Measurements from ENCODE around the gene TRIM67.
"Not testable (repeated sequence)": the region's sequence is repeated elsewhere in the genome, so short reads cannot be mapped to it uniquely, and the experiment has no call there.

TRIM67 gene

GRCh38 chr1:231157311-231157710 lies 4.5 kb upstream of the TRIM67 start:
- Histone ChIP-seq H3K27ac (ENCODE audit: insufficient read depth, low read length, poor library complexity, severe bottlenecking) (no peak overlapping the region), H3K36me3 (ENCODE audit: control insufficient read depth, insufficient read depth, low read length) (no peaks in the 10 kb centered on the region), H3K4me3 (ENCODE audit: insufficient read depth, low read depth, low read length, poor library complexity, severe bottlenecking) (no peak overlapping the region), H3K9me3 (ENCODE audit: control insufficient read depth, low read length) (no peaks in the 10 kb centered on the region), H3K4me1 (ENCODE audit: control insufficient read depth, insufficient read depth, low read length, poor library complexity, severe bottlenecking) (peaks cover 7% of the 10 kb centered on the region), H3K27me3 (replicated peaks; ENCODE audit: control insufficient read depth, insufficient read depth, low read length, poor library complexity, severe bottlenecking) (peaks cover 14% of the 10 kb centered on the region)
- DNase-seq, result no peak

GRCh38 chr1:231158141-231158540 lies 3.7 kb upstream of the TRIM67 start:
- H3K9me3 ChIP-seq (ENCODE audit: control insufficient read depth, low read length); H3K27ac ChIP-seq (ENCODE audit: insufficient read depth, low read length, poor library complexity, severe bottlenecking); DNase-seq; H3K36me3 ChIP-seq (ENCODE audit: control insufficient read depth, insufficient read depth, low read length); H3K4me3 ChIP-seq (ENCODE audit: insufficient read depth, low read depth, low read length, poor library complexity, severe bottlenecking): not testable (repeated sequence)
- Histone ChIP-seq H3K27me3 (replicated peaks; ENCODE audit: control insufficient read depth, insufficient read depth, low read length, poor library complexity, severe bottlenecking) (peaks cover 23% of the 10 kb centered on the region), H3K4me1 (ENCODE audit: control insufficient read depth, insufficient read depth, low read length, poor library complexity, severe bottlenecking) (peaks cover 14% of the 10 kb centered on the region)

GRCh38 chr1:231159202-231159962 lies 2.5 kb upstream of the TRIM67 start:
- no peak overlapping the region for H3K4me3 ChIP-seq (ENCODE audit: insufficient read depth, low read depth, low read length, poor library complexity, severe bottlenecking)
- no peaks in the 10 kb centered on the region for H3K36me3 ChIP-seq (ENCODE audit: control insufficient read depth, insufficient read depth, low read length)
- no peak for DNase-seq
- H3K27ac ChIP-seq (ENCODE audit: insufficient read depth, low read length, poor library complexity, severe bottlenecking), result no peak overlapping the region
- H3K9me3 ChIP-seq (ENCODE audit: control insufficient read depth, low read length), result no peaks in the 10 kb centered on the region
- H3K4me1 ChIP-seq (ENCODE audit: control insufficient read depth, insufficient read depth, low read length, poor library complexity, severe bottlenecking), result peaks cover 14% of the 10 kb centered on the region
- H3K27me3 ChIP-seq (replicated peaks; ENCODE audit: control insufficient read depth, insufficient read depth, low read length, poor library complexity, severe bottlenecking), result peaks cover 30% of the 10 kb centered on the region

GRCh38 chr1:231159963-231160761 lies 1.7 kb upstream of the TRIM67 start:
- Histone ChIP-seq H3K27ac (ENCODE audit: insufficient read depth, low read length, poor library complexity, severe bottlenecking) (no peak overlapping the region), H3K36me3 (ENCODE audit: control insufficient read depth, insufficient read depth, low read length) (no peaks in the 10 kb centered on the region), H3K4me3 (ENCODE audit: insufficient read depth, low read depth, low read length, poor library complexity, severe bottlenecking) (no peak overlapping the region), H3K27me3 (replicated peaks; ENCODE audit: control insufficient read depth, insufficient read depth, low read length, poor library complexity, severe bottlenecking) (peaks cover 34% of the 10 kb centered on the region), H3K9me3 (ENCODE audit: control insufficient read depth, low read length) (no peaks in the 10 kb centered on the region), H3K4me1 (ENCODE audit: control insufficient read depth, insufficient read depth, low read length, poor library complexity, severe bottlenecking) (peaks cover 14% of the 10 kb centered on the region)
- no peak for DNase-seq

- no peak for DNase-seq
- Histone ChIP-seq H3K27ac (ENCODE audit: insufficient read depth, low read length, poor library complexity, severe bottlenecking) (no peak overlapping the region), H3K36me3 (ENCODE audit: control insufficient read depth, insufficient read depth, low read length) (no peaks in the 10 kb centered on the region), H3K4me3 (ENCODE audit: insufficient read depth, low read depth, low read length, poor library complexity, severe bottlenecking) (no peak overlapping the region), H3K27me3 (replicated peaks; ENCODE audit: control insufficient read depth, insufficient read depth, low read length, poor library complexity, severe bottlenecking) (peaks cover 32% of the 10 kb centered on the region), H3K9me3 (ENCODE audit: control insufficient read depth, low read length) (no peaks in the 10 kb centered on the region), H3K4me1 (ENCODE audit: control insufficient read depth, insufficient read depth, low read length, poor library complexity, severe bottlenecking) (peaks cover 14% of the 10 kb centered on the region)
These were observed 777 bp upstream of the TRIM67 start for GRCh38 chr1:231160895-231161666.

GRCh38 chr1:231162297-231162969 lies 575 bp downstream of the TRIM67 start:
- Histone ChIP-seq H3K27ac (ENCODE audit: insufficient read depth, low read length, poor library complexity, severe bottlenecking) (no peak overlapping the region), H3K4me3 (ENCODE audit: insufficient read depth, low read depth, low read length, poor library complexity, severe bottlenecking) (no peak overlapping the region), H3K27me3 (replicated peaks; ENCODE audit: control insufficient read depth, insufficient read depth, low read length, poor library complexity, severe bottlenecking) (peaks cover 30% of the 10 kb centered on the region), H3K9me3 (ENCODE audit: control insufficient read depth, low read length) (no peaks in the 10 kb centered on the region), H3K36me3 (ENCODE audit: control insufficient read depth, insufficient read depth, low read length) (no peaks in the 10 kb centered on the region), H3K4me1 (ENCODE audit: control insufficient read depth, insufficient read depth, low read length, poor library complexity, severe bottlenecking) (peaks cover 14% of the 10 kb centered on the region)
- DNase-seq, result no peak

GRCh38 chr1:231162970-231163829 lies 1.3 kb downstream of the TRIM67 start:
- no peak for DNase-seq
- H3K27me3 ChIP-seq (replicated peaks; ENCODE audit: control insufficient read depth, insufficient read depth, low read length, poor library complexity, severe bottlenecking), result peaks cover 30% of the 10 kb centered on the region
- H3K4me1 ChIP-seq (ENCODE audit: control insufficient read depth, insufficient read depth, low read length, poor library complexity, severe bottlenecking), result peaks cover 14% of the 10 kb centered on the region
- H3K27ac ChIP-seq (ENCODE audit: insufficient read depth, low read length, poor library complexity, severe bottlenecking), result no peak overlapping the region
- no peak overlapping the region for H3K4me3 ChIP-seq (ENCODE audit: insufficient read depth, low read depth, low read length, poor library complexity, severe bottlenecking)
- H3K9me3 ChIP-seq (ENCODE audit: control insufficient read depth, low read length), result no peaks in the 10 kb centered on the region
- H3K36me3 ChIP-seq (ENCODE audit: control insufficient read depth, insufficient read depth, low read length), result no peaks in the 10 kb centered on the region

- Histone ChIP-seq H3K4me3 (ENCODE audit: insufficient read depth, low read depth, low read length, poor library complexity, severe bottlenecking) (no peak overlapping the region), H3K27ac (ENCODE audit: insufficient read depth, low read length, poor library complexity, severe bottlenecking) (no peak overlapping the region), H3K9me3 (ENCODE audit: control insufficient read depth, low read length) (no peaks in the 10 kb centered on the region), H3K36me3 (ENCODE audit: control insufficient read depth, insufficient read depth, low read length) (no peaks in the 10 kb centered on the region), H3K27me3 (replicated peaks; ENCODE audit: control insufficient read depth, insufficient read depth, low read length, poor library complexity, severe bottlenecking) (peaks cover 30% of the 10 kb centered on the region), H3K4me1 (ENCODE audit: control insufficient read depth, insufficient read depth, low read length, poor library complexity, severe bottlenecking) (peaks cover 14% of the 10 kb centered on the region)
- DNase-seq, result no peak
These were observed 2.1 kb downstream of the TRIM67 start for GRCh38 chr1:231163830-231164427.

GRCh38 chr1:231165371-231165770 lies 3.5 kb downstream of the TRIM67 start:
- no peak overlapping the region for H3K27ac ChIP-seq (ENCODE audit: insufficient read depth, low read length, poor library complexity, severe bottlenecking)
- no peak for DNase-seq
- H3K9me3 ChIP-seq (ENCODE audit: control insufficient read depth, low read length), result no peaks in the 10 kb centered on the region
- H3K27me3 ChIP-seq (replicated peaks; ENCODE audit: control insufficient read depth, insufficient read depth, low read length, poor library complexity, severe bottlenecking), result peaks cover 30% of the 10 kb centered on the region
- no peaks in the 10 kb centered on the region for H3K36me3 ChIP-seq (ENCODE audit: control insufficient read depth, insufficient read depth, low read length)
- H3K4me3 ChIP-seq (ENCODE audit: insufficient read depth, low read depth, low read length, poor library complexity, severe bottlenecking), result no peak overlapping the region
- peaks cover 14% of the 10 kb centered on the region for H3K4me1 ChIP-seq (ENCODE audit: control insufficient read depth, insufficient read depth, low read length, poor library complexity, severe bottlenecking)
